IMR-90 (cell line): ENCODE data around the gene TBCE.

Experiments used
- CTCF ChIP-seq: conservative IDR thresholded peaks from 2 replicates; pipeline ENCODE4 v1.5.1; 2012; ENCODE audit warnings: mild to moderate bottlenecking, low read depth, low read length, improper control_type of control experiment
- NFE2L2 ChIP-seq: fragments of 150-350 bp; IDR thresholded peaks from 2 replicates; pipeline ENCODE4 v1.6.1; 2016; ENCODE audit warnings: low read depth, mild to moderate bottlenecking, low read length
- POLR2A ChIP-seq: IDR thresholded peaks from 2 replicates; pipeline ENCODE4 v1.6.1; 2012; ENCODE audit warnings: mild to moderate bottlenecking, low read depth, low read length
- USF2 ChIP-seq: fragments of 150-350 bp; IDR thresholded peaks from 2 replicates; pipeline ENCODE4 v1.6.1; 2017; ENCODE audit warnings: mild to moderate bottlenecking, antibody characterized with exemption, low read length, low read depth

GRCh38 chr1:235324296-235324695, 42.9 kb upstream of the TBCE start:
- TF ChIP-seq POLR2A (no peak), USF2 (no peak), CTCF (no peak), NFE2L2 (no peak)
